HG03139 (cell line): Measurements from ENCODE around the gene IGFBP7.

Experiments used
- ATAC-seq: cut with Tn5 transposase; IDR thresholded peaks from one replicate; pipeline ENCODE4 v1.9.1; 2021; ENCODE audit not compliant: unreplicated experiment

IGFBP7 gene

GRCh38 chr4:57044279-57044678 is 65.9 kb downstream of the IGFBP7 start:
- ATAC-seq = no peak

GRCh38 chr4:57043347-57044251 is 66.6 kb downstream of the IGFBP7 start:
- no peak for ATAC-seq

GRCh38 chr4:57042711-57043169 is 67.4 kb downstream of the IGFBP7 start:
- ATAC-seq = no peak

GRCh38 chr4:57041020-57041419 is 69.2 kb downstream of the IGFBP7 start:
- ATAC-seq = no peak

- no peak for ATAC-seq
Measured at GRCh38 chr4:57040510-57040909, 69.7 kb downstream of the IGFBP7 start.

GRCh38 chr4:57039345-57039744 is 70.8 kb downstream of the IGFBP7 start:
- ATAC-seq = no peak

GRCh38 chr4:57037982-57038604 is 72.1 kb downstream of the IGFBP7 start:
- no peak for ATAC-seq

GRCh38 chr4:57034520-57034919 is 75.7 kb downstream of the IGFBP7 start:
- ATAC-seq = no peak

GRCh38 chr4:57023104-57023503 is 87.1 kb downstream of the IGFBP7 start:
- no peak for ATAC-seq

GRCh38 chr4:57020467-57021101 is 89.6 kb downstream of the IGFBP7 start:
- ATAC-seq = no peak

GRCh38 chr4:57018980-57019379 is 91.2 kb downstream of the IGFBP7 start:
- no peak for ATAC-seq

GRCh38 chr4:57013543-57014120 is 96.6 kb downstream of the IGFBP7 start:
- ATAC-seq = no peak

GRCh38 chr4:56999751-57000150 is 110.4 kb downstream of the IGFBP7 start:
- ATAC-seq = no peak

GRCh38 chr4:56995525-56995924 is 114.7 kb downstream of the IGFBP7 start:
- no peak for ATAC-seq

GRCh38 chr4:56990109-56990905 is 119.9 kb downstream of the IGFBP7 start:
- no peak for ATAC-seq

- no peak for ATAC-seq
Measured at GRCh38 chr4:56986952-56987351, 123.2 kb downstream of the IGFBP7 start.

GRCh38 chr4:56986192-56986591 is 124.0 kb downstream of the IGFBP7 start:
- no peak for ATAC-seq

GRCh38 chr4:56981795-56982201 is 128.4 kb downstream of the IGFBP7 start:
- ATAC-seq = no peak
